Lung (tissue), 12 donors: ENCODE data around the gene KIF2C. TPM values are rescaled to one million over a fixed set of nuclear protein-coding genes. Genes with fewer than 3 reads are reported as not detected.

Experiments
- ATAC-seq: fragments of 200-7000 bp; cut with Tn5 transposase; one replicate; pipeline ENCODE4 v1.9.1; 2020; ENCODE audit warnings: moderate number of reproducible peaks; ENCODE audit not compliant: insufficient read depth, low FRiP score
- DNase-seq, 3 donors: peaks; one replicate each; pipeline ENCODE4 v3.0.0-alpha.2; 2013 to 2017
- H3K27ac ChIP-seq, 2 donors: one replicate each; pipeline ENCODE4 v1.5.1; 2013; ENCODE audit warnings: mild to moderate bottlenecking in 2 of 2, moderate library complexity in 2 of 2, control low read depth in 1 of 2, inconsistent platforms in 1 of 2, low read depth in 1 of 2, low read length in 1 of 2
- H3K27me3 ChIP-seq, 3 donors: one replicate each; pipeline ENCODE4 v1.5.1; 2013; ENCODE audit warnings: low read length in 2 of 3; ENCODE audit not compliant: control insufficient read depth in 3 of 3, insufficient read depth in 3 of 3
- H3K36me3 ChIP-seq, 4 donors: one replicate each; pipeline ENCODE4 v1.5.1; 2013; ENCODE audit warnings: low read length in 4 of 4, mild to moderate bottlenecking in 1 of 4, moderate library complexity in 1 of 4; ENCODE audit not compliant: control insufficient read depth in 4 of 4, insufficient read depth in 4 of 4
- H3K4me1 ChIP-seq, 5 donors: one replicate each; pipeline ENCODE4 v1.5.1; 2013; ENCODE audit warnings: low read length in 5 of 5, mild to moderate bottlenecking in 2 of 5, moderate library complexity in 1 of 5; ENCODE audit not compliant: control insufficient read depth in 5 of 5, insufficient read depth in 5 of 5
- H3K4me3 ChIP-seq: one replicate; pipeline ENCODE4 v1.5.1; 2013; ENCODE audit warnings: mild to moderate bottlenecking, control low read depth, moderate library complexity
- H3K9ac ChIP-seq, 2 donors: one replicate each; pipeline ENCODE4 v1.5.1; 2013; ENCODE audit warnings: low read length in 2 of 2, control low read depth in 1 of 2; ENCODE audit not compliant: insufficient read depth in 1 of 2
- H3K9me3 ChIP-seq, 4 donors: one replicate each; pipeline ENCODE4 v1.5.1; 2013; ENCODE audit warnings: low read length in 3 of 4, mild to moderate bottlenecking in 1 of 4, moderate library complexity in 1 of 4; ENCODE audit not compliant: control insufficient read depth in 4 of 4, insufficient read depth in 3 of 4
- CTCF ChIP-seq: IDR thresholded peaks from 2 replicates; pipeline ENCODE4 v1.5.1; 2012; ENCODE audit warnings: mild to moderate bottlenecking; ENCODE audit errors: control extremely low read depth, extremely low read depth
- WGBS, 2 donors: extraction: QIAGEN DNeasy Blood & Tissue Kit; methylation state at CpG; one replicate each; pipeline ENCODE4 v1.1.7; 2013; 5-methylcytosine and 5-hydroxymethylcytosine counted together
- polyA plus RNA-seq, 2 donors: library from polyadenylated mRNA; stranded (reverse); fragments of 200-250 nt; gene quantifications; one replicate each; pipeline ENCODE4 v1.2.1, GENCODE V29; 2013
- total RNA-seq, 2 donors: library from RNA; depleted of rRNA in 1 of 2; stranded (reverse); fragments of >200 nt in 1 of 2; gene quantifications; one replicate each; pipeline ENCODE4 v1.2.1, GENCODE V29; 2014 to 2021
- donor health status: control.
- donor health status: control.
- donor health status: Bipolar disorder and iron deficiency.
- donor health status: healthy.
- donor health status: DM: yes; HTN: yes; CAD: no.

Gene KIF2C
- total and polyA plus RNA-seq, 4 donors, result 1.5 to 3.5 (median 2.1) TPM

- ATAC-seq, result peak; percentile 80
- Histone ChIP-seq H3K9ac (peak overlapping the region; percentile 79 to 82), H3K9me3 (no peaks in the 10 kb centered on the region), H3K4me3 (no peak overlapping the region), H3K27me3 (no peaks in the 10 kb centered on the region), H3K27ac (peak overlapping the region; percentile 92 to 100), H3K4me1 (peaks cover 13 to 62% (median 40%) of the 10 kb centered on the region in 5 donors), H3K36me3 (peaks cover 2 to 38% (median 10%) of the 10 kb centered on the region in 4 donors)
- TF ChIP-seq CTCF, result no peak
- 1 to 4% methylated on average over 16 of the region's 16 CpGs for WGBS, 2 donors
- DNase-seq, result peak; percentile 95 to 98 (median 96)
Measured at GRCh38 chr1:44807364-44808062, 67.9 kb downstream of the KIF2C start.

- ATAC-seq (peak; percentile 4), DNase-seq (peak; percentile 95 to 96 (median 96))
- Histone ChIP-seq H3K36me3 (peaks cover 2 to 31% (median 4%) of the 10 kb centered on the region in 4 donors), H3K4me1 (peaks cover 13 to 61% (median 46%) of the 10 kb centered on the region in 5 donors), H3K9ac (peak within 1 kb of the TSS; percentile 79 to 82), H3K27ac (peak within 1 kb of the TSS; percentile 92 to 100), H3K9me3 (no peaks in the 10 kb centered on the region), H3K27me3 (no peaks in the 10 kb centered on the region), H3K4me3 (no peak within 1 kb of the TSS)
- WGBS, 2 donors, result 19 to 21% methylated on average over 23 of the region's 23 CpGs
- TF ChIP-seq CTCF, result no peak
Measured at GRCh38 chr1:44808063-44808937, 68.7 kb downstream of the KIF2C start, which contains the start of gene BTBD19. Gene BTBD19, plus strand, starts transcription at chr1:44808523. Its CDS starts 298 bp downstream, at chr1:44808821.

GRCh38 chr1:44808938-44809917 lies 69.6 kb downstream of the KIF2C start:
- no peak for TF ChIP-seq CTCF
- H3K27ac ChIP-seq, result peak overlapping the region; percentile 92 to 100
- ATAC-seq (no peak), DNase-seq (peak; percentile 59 to 72 (median 66))
- H3K4me1 ChIP-seq, result peaks cover 13 to 57% (median 50%) of the 10 kb centered on the region in 5 donors
- peaks cover 0 to 22% (median 1%) of the 10 kb centered on the region in 4 donors for H3K36me3 ChIP-seq
- H3K9ac ChIP-seq, result peak overlapping the region; percentile 41 to 81
- 28 to 30% methylated on average over 6 of the region's 6 CpGs for WGBS, 2 donors
- H3K27me3 ChIP-seq, result no peaks in the 10 kb centered on the region
- no peak overlapping the region for H3K4me3 ChIP-seq
- H3K9me3 ChIP-seq, result no peaks in the 10 kb centered on the region
